ENCODE measurements around the gene CCDC81.

The CCDC81 gene

DNA sequence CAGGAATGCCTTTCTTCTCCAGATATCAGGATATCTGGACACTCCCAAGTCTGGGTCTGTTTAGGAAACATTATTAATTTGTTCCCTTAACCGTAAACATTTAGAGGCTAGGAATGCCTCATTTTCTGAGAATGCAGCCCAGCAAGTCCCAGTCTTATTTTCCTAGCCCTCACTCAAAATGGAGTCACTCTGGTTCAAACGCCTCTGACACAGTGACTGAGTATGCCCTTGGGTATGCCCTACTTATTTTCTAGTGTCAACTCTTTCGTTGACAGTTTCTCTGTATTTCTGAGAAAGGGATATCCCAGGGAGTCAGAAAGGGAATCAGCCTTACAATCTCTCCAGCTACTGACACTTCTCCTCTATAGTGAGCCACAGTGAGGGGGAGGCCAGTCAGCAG, 16.0 kb upstream of the CCDC81 start:
- TF ChIP-seq, protein P1, sequence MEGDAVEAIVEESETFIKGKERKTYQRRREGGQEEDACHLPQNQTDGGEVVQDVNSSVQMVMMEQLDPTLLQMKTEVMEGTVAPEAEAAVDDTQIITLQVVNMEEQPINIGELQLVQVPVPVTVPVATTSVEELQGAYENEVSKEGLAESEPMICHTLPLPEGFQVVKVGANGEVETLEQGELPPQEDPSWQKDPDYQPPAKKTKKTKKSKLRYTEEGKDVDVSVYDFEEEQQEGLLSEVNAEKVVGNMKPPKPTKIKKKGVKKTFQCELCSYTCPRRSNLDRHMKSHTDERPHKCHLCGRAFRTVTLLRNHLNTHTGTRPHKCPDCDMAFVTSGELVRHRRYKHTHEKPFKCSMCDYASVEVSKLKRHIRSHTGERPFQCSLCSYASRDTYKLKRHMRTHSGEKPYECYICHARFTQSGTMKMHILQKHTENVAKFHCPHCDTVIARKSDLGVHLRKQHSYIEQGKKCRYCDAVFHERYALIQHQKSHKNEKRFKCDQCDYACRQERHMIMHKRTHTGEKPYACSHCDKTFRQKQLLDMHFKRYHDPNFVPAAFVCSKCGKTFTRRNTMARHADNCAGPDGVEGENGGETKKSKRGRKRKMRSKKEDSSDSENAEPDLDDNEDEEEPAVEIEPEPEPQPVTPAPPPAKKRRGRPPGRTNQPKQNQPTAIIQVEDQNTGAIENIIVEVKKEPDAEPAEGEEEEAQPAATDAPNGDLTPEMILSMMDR (IDR thresholded peaks at IDR 0.05; ENCODE audit: low read depth, low read length, missing control alignments) = no peak
- no peak for DNase-seq (ENCODE audit: low read depth)
- H3K4me3 ChIP-seq (ENCODE audit: low read depth, low read length) = no peak overlapping the region

DNA sequence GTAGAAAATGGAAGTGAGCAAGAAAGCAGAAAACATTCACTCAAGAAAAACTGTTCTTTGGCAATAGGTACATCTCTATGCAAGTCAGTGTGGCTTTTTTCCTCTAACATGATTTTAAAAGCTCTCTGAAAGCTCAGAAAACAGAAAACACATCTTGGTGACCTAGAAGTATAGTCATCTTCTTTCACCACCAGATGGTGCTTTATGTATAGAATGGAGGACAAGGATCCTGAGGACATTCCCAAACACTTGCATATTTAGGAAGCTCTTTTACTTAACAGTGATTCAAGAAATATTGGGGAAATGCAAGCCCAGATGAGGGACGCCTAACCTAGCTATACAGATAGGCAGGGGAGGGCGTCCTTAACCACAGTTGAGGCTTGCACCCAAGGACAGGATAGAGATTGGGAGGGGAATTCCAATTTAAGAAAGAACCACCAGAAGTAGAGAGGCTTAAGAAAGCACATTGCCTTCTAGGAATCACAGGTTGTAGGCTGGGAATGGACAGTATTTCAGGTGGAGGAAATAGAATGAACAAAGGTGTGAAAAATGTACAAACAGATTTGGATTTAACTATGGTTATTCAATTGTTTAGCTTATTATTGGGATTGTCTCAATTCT, 13.8 kb upstream of the CCDC81 start:
- TF ChIP-seq, protein P1 (IDR thresholded peaks at IDR 0.05; ENCODE audit: low read depth, low read length, missing control alignments) = no peak
- no peak for DNase-seq (ENCODE audit: low read depth)
- H3K4me3 ChIP-seq (ENCODE audit: low read depth, low read length) = no peak overlapping the region

DNA sequence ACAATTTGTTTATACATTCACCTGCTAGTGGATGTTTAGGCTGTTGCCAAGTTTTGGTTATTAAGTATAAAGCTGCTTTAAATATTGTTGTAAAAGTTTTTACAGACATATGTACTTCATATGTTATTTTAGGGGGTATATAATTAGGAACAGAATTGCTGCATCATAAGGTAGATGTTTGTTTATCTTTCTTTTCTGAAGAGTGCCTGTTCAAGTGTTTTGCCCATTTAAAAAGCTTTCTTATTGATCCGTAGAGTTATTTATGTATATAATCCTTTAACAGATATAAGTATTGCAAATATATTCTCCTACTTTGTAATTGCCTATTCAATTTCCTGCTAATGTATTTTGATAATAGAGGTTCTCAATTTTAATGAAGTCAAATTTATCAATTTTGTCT, 11.3 kb upstream of the CCDC81 start:
- H3K4me3 ChIP-seq (ENCODE audit: low read depth, low read length) = no peak overlapping the region
- TF ChIP-seq, protein P1 (IDR thresholded peaks at IDR 0.05; ENCODE audit: low read depth, low read length, missing control alignments) = no peak
- no peak for DNase-seq (ENCODE audit: low read depth)

DNA sequence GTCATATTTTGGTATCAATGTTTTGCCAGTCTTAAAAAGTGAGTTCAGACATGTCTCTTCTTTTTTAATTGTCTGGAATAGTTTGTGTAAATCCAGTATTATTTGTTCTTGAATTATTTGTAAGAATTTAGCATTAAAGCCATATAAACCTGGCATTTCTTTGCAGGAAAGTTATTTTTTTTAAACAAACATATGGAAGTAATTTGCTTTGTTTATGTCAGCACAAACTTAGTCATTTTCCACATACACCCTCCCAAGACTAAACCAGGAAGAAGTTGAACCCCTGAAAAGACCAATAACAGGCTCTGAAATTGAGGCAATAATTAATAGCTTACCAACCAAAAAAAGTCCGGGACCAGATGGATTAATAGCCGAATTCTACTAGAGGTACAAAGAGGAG, 9.1 kb upstream of the CCDC81 start:
- DNase-seq (ENCODE audit: low read depth) = no peak
- TF ChIP-seq, protein P1 (IDR thresholded peaks at IDR 0.05; ENCODE audit: low read depth, low read length, missing control alignments) = no peak
- no peak overlapping the region for H3K4me3 ChIP-seq (ENCODE audit: low read depth, low read length)

DNA sequence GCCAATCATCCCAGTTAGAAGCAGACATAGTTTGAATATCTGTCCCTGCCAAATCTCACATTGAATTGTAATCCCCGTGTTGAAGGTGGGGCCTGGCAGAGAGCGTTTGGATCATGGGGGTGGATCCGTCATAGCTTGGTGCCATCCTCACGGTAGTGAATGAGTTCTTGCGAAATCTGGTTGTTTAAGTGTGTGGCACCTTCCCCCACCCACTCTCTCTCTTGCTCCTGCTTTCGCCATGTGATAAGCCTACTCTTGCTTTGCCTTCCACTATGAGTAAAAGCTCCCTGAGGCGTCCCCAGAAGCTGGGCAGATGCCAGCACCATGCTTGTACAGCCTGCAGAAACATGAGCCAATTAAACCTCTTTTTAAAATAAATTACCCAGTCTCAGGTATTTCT, 5.0 kb upstream of the CCDC81 start:
- TF ChIP-seq, protein P1 (IDR thresholded peaks at IDR 0.05; ENCODE audit: low read depth, low read length, missing control alignments) = no peak
- H3K4me3 ChIP-seq (ENCODE audit: low read depth, low read length) = no peak overlapping the region
- no peak for DNase-seq (ENCODE audit: low read depth)

DNA sequence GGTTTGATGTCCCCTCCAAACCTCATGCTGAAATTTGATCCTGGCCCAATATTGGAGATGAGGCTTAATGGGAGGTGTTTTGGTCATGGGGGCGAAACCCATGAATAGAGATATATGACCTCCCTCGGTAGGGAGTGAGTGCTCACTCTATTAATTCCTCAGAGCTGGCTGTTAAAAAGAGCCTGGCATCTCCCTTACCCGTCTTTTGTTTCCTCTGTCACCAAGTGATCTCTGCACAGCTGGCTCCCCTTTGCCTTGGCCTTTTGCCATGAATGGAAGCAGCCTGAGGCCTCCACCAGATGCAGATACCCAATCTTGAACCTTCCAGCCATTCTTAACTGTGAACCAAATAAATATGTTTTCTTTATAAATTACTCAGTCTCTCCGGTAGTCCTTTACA, 4.5 kb upstream of the CCDC81 start:
- no peak for DNase-seq (ENCODE audit: low read depth)
- TF ChIP-seq, protein P1 (IDR thresholded peaks at IDR 0.05; ENCODE audit: low read depth, low read length, missing control alignments) = no peak

DNA sequence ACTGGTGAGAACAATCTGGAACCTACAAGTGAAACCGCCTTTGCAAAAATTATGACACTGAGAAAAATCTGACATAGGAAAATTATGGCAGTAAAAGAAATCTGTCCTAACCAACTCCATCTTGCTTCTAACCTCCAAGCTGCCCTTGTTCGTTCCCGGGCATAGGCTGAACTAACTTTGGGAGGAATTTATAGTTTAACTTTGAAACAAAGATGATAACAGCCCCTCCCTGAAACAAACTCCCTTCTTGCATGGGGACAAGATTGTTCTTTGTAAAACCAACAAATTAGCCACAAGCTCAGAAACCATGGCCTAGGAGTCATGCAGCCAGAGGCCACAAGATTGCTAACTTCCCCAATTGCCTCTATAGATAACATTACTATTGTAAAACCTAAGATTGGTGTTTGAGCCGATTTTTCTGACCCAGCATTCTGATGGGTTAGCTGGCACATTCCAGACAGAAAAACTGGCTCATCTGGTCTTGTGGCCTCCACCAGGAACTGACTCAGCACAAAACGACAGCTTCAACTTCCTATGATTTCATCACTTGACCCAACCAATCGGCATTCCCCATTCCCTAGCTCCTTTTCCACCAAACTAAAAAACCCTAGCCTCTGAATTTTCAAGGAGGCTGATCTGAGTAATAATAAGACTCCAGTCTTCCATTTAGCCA, 3.6 kb upstream of the CCDC81 start:
- TF ChIP-seq, protein P1 (IDR thresholded peaks at IDR 0.05; ENCODE audit: low read depth, low read length, missing control alignments) = no peak
- H3K4me3 ChIP-seq (ENCODE audit: low read depth, low read length) = no peak overlapping the region
- DNase-seq (ENCODE audit: low read depth) = no peak

More for the DNA sequence above, 4.5 kb upstream of the CCDC81 start:
- no peak overlapping the region for H3K4me3 ChIP-seq (ENCODE audit: low read depth, low read length)

Data from GM12864 (cell line).